Hepatocyte (in vitro differentiated cells): ENCODE data around the gene CMTR1. TPM values are rescaled to one million over a fixed set of nuclear protein-coding genes. Genes with fewer than 3 reads are reported as not detected.

Experiments used
- DNase-seq: peaks from one replicate; pipeline ENCODE4 v3.0.0-alpha.2; 2016; ENCODE audit warnings: low spot score
- H2AFZ ChIP-seq: fragments of 200-600 bp; sonication (generic); 2 replicates; pipeline ENCODE4 v1.6.0; 2016; ENCODE audit warnings: antibody characterized with exemption, mild to moderate bottlenecking
- H3K27ac ChIP-seq: fragments of 200-600 bp; sonication (generic); 2 replicates; pipeline ENCODE4 v1.5.1; 2016; ENCODE audit warnings: mild to moderate bottlenecking
- H3K27me3 ChIP-seq: fragments of 200-600 bp; sonication (generic); 2 replicates; pipeline ENCODE4 v1.6.1; 2016
- H3K36me3 ChIP-seq: fragments of 200-600 bp; sonication (generic); replicated peaks from 2 replicates; pipeline ENCODE4 v1.5.1; 2016; ENCODE audit warnings: low read depth; ENCODE audit not compliant: insufficient read depth
- H3K4me1 ChIP-seq: fragments of 200-600 bp; sonication (generic); 2 replicates; pipeline ENCODE4 v1.5.1; 2016; ENCODE audit warnings: mild to moderate bottlenecking, moderate library complexity; ENCODE audit not compliant: insufficient read depth
- H3K4me2 ChIP-seq: fragments of 200-600 bp; sonication (generic); 2 replicates; pipeline ENCODE4 v1.6.0; 2016
- H3K4me3 ChIP-seq: fragments of 200-600 bp; sonication (generic); 2 replicates; pipeline ENCODE4 v1.5.1; 2016; ENCODE audit warnings: mild to moderate bottlenecking
- H3K79me2 ChIP-seq: fragments of 200-600 bp; sonication (generic); 2 replicates; pipeline ENCODE4 v1.6.0; 2017; ENCODE audit warnings: mild to moderate bottlenecking
- H3K9me2 ChIP-seq: fragments of 200-600 bp; sonication (generic); replicated peaks from 2 replicates; pipeline ENCODE4 v1.6.0; 2017; ENCODE audit warnings: mild to moderate bottlenecking; ENCODE audit not compliant: insufficient read depth
- H3K9me3 ChIP-seq: fragments of 200-600 bp; sonication (generic); 2 replicates; pipeline ENCODE4 v1.5.1; 2016; ENCODE audit warnings: low read depth, mild to moderate bottlenecking
- H4K20me1 ChIP-seq: fragments of 200-600 bp; sonication (generic); 2 replicates; pipeline ENCODE4 v1.6.0; 2016; ENCODE audit warnings: mild to moderate bottlenecking; ENCODE audit not compliant: insufficient read depth, poor library complexity, severe bottlenecking
- EZH2 ChIP-seq: fragments of 200-600 bp; sonication (generic); IDR thresholded peaks from 2 replicates; pipeline ENCODE4 v1.6.1; 2016; ENCODE audit warnings: antibody characterized with exemption, mild to moderate bottlenecking, borderline replicate concordance
- EZH2phosphoT487 ChIP-seq: fragments of 200-600 bp; sonication (generic); IDR thresholded peaks from one replicate; pipeline ENCODE4 v1.6.1; 2018; ENCODE audit warnings: antibody characterized with exemption, mild to moderate bottlenecking, low read depth, moderate library complexity; ENCODE audit not compliant: unreplicated experiment, severe bottlenecking
- WGBS: methylation state at CpG from one replicate; pipeline ENCODE4 v1.1.6; 2016; ENCODE audit warnings: low lambda C conversion rate; ENCODE audit errors: missing lambda C conversion rate; 5-methylcytosine and 5-hydroxymethylcytosine counted together
- polyA plus RNA-seq: library from polyadenylated mRNA; unstranded; fragments of >200 nt; fragmentation: Nextera tagmentation; extraction: Ambion mirVana; gene quantifications from 2 replicates; pipeline ENCODE4 v1.2.1, GENCODE V29; 2016
- total RNA-seq: library from RNA; depleted of rRNA; stranded (reverse); fragments of >200 nt; gene quantifications from 2 replicates; pipeline ENCODE4 v1.2.3, GENCODE V29; 2014
- TF ChIP-seq, protein P1 (sequence below): fragments of 200-600 bp; sonication (generic); IDR thresholded peaks from 2 replicates; pipeline ENCODE4 v1.5.1; 2016; ENCODE audit warnings: antibody characterized with exemption, mild to moderate bottlenecking; ENCODE audit not compliant: poor library complexity

CMTR1 gene
- total and polyA plus RNA-seq, 2 experiments from 2014 or later = 22.5 to 34.4 TPM

DNA sequence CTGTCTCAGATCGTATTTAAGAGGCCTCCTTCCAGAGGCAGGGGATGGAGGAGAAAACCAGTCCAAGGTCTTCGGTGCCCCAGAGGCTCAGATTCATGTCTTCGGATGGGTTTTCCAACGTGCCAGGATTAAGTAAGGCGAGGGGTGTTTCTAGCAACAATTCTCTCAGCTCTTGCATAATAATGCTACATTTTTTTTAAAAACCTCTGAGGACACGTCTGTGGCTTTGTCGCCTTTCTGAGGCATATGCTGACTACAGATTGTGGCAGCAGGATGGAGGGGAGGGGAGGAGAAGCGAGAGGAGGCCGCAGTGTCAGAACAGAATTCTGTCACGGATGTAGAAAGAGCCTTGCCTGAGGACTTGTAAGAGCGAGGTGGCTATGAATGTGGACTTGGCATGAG, 84.4 kb downstream of the CMTR1 start:
- TF ChIP-seq EZH2phosphoT487 (no peak), EZH2 (no peak)
- TF ChIP-seq, protein P1, sequence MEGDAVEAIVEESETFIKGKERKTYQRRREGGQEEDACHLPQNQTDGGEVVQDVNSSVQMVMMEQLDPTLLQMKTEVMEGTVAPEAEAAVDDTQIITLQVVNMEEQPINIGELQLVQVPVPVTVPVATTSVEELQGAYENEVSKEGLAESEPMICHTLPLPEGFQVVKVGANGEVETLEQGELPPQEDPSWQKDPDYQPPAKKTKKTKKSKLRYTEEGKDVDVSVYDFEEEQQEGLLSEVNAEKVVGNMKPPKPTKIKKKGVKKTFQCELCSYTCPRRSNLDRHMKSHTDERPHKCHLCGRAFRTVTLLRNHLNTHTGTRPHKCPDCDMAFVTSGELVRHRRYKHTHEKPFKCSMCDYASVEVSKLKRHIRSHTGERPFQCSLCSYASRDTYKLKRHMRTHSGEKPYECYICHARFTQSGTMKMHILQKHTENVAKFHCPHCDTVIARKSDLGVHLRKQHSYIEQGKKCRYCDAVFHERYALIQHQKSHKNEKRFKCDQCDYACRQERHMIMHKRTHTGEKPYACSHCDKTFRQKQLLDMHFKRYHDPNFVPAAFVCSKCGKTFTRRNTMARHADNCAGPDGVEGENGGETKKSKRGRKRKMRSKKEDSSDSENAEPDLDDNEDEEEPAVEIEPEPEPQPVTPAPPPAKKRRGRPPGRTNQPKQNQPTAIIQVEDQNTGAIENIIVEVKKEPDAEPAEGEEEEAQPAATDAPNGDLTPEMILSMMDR = no peak
- 77% methylated on average over 11 of the region's 11 CpGs for WGBS

DNA sequence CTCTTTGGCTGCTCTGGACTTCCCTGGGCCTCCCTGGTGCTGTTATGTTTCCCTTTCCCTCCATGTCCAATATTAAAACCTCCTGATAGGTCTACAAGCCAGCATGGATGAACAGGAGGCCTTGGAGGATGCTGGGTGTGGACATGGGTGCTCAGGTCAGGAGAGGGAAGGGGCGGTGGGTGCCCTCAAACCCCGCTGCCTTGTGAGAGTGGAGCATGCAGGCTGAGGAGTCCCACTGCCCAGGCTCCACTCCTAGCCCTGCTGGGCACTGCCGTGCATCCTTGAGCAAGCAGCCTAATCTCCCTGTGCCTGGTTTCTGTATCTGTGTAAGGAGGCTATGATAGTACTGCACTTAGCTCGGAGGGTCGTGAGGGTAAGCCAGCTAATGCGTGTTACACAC, 85.1 kb downstream of the CMTR1 start:
- Histone ChIP-seq H3K36me3 (no peaks in the 10 kb centered on the region), H3K27ac (no peak overlapping the region), H3K9me3 (no peaks in the 10 kb centered on the region), H4K20me1 (no peaks in the 10 kb centered on the region), H3K4me2 (no peak overlapping the region), H2AFZ (no peak overlapping the region), H3K79me2 (no peaks in the 10 kb centered on the region), H3K27me3 (peaks cover 20% of the 10 kb centered on the region), H3K4me1 (peaks cover 15% of the 10 kb centered on the region), H3K9me2 (no peaks in the 10 kb centered on the region), H3K4me3 (no peak overlapping the region)
- DNase-seq = no peak
- TF ChIP-seq EZH2phosphoT487 (no peak), EZH2 (no peak)
- TF ChIP-seq, protein P1 = no peak
- 80% methylated on average over 6 of the region's 6 CpGs for WGBS

More for the DNA sequence above, 84.4 kb downstream of the CMTR1 start:
- Histone ChIP-seq H3K9me2 (no peaks in the 10 kb centered on the region), H2AFZ (no peak overlapping the region), H3K27ac (no peak overlapping the region), H3K9me3 (no peaks in the 10 kb centered on the region), H4K20me1 (no peaks in the 10 kb centered on the region), H3K36me3 (no peaks in the 10 kb centered on the region), H3K4me2 (no peak overlapping the region), H3K79me2 (no peaks in the 10 kb centered on the region), H3K4me1 (peaks cover 15% of the 10 kb centered on the region), H3K4me3 (no peak overlapping the region), H3K27me3 (peaks cover 27% of the 10 kb centered on the region)
- DNase-seq = no peak

DNA sequence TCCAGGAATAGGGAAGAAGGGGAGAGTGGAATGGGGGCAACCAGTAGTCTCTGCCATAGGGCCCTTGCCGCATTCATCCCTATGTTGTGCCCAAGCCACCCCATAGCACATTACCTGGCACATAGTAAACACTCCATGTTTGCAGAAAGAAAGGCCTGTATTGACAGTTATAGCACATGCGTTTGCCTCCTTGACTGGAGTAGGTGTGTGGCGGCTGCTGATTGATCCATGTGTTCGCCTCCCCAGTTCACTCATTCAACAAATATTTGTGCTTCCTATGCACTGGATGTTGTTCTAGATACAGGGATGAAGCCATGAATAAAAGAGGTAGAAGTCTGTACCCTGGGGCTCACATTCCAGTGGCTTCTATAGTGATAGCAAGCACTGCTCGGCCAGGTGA, 86.4 kb downstream of the CMTR1 start:
- no peaks in the 10 kb centered on the region for H3K9me2 ChIP-seq
- peaks cover 15% of the 10 kb centered on the region for H3K4me1 ChIP-seq
- no peak for TF ChIP-seq EZH2
- TF ChIP-seq EZH2phosphoT487 = no peak
- no peaks in the 10 kb centered on the region for H3K36me3 ChIP-seq
- H3K9me3 ChIP-seq = no peaks in the 10 kb centered on the region
- H3K4me3 ChIP-seq = no peak overlapping the region
- no peak for DNase-seq
- H3K27ac ChIP-seq = no peak overlapping the region
- H3K4me2 ChIP-seq = no peak overlapping the region
- no peaks in the 10 kb centered on the region for H4K20me1 ChIP-seq
- H3K79me2 ChIP-seq = no peaks in the 10 kb centered on the region
- 89% methylated on average over 5 of the region's 5 CpGs for WGBS
- peaks cover 7% of the 10 kb centered on the region for H3K27me3 ChIP-seq
- H2AFZ ChIP-seq = no peak overlapping the region

DNA sequence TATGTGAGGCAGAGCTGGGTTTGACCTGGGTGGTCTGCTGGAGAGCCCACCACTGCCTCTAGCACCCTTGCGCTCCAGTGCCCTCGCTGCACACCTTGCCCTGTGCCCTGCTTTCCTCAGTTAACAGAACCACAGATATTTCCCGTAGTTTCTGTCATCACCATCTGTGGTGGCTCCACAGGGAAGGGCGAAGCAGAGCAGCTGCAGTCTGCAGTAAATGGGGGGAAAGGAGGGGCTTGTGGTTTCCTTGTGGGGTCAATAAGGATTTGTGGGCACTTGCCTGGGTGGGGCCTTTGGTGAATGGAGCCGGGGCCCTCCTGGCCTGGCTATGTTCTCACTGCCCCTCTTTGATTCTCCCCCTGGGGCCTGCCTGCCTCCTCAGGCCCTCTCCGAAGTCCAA, 87.9 kb downstream of the CMTR1 start:
- H3K4me2 ChIP-seq = no peak overlapping the region
- no peak overlapping the region for H2AFZ ChIP-seq
- no peaks in the 10 kb centered on the region for H3K9me2 ChIP-seq
- no peaks in the 10 kb centered on the region for H3K79me2 ChIP-seq
- no peaks in the 10 kb centered on the region for H4K20me1 ChIP-seq
- no peak overlapping the region for H3K27ac ChIP-seq
- no peaks in the 10 kb centered on the region for H3K9me3 ChIP-seq
- WGBS = 90% methylated on average over 6 of the region's 6 CpGs
- H3K4me3 ChIP-seq = no peak overlapping the region
- H3K4me1 ChIP-seq = peaks cover 13% of the 10 kb centered on the region
- no peak for DNase-seq
- no peaks in the 10 kb centered on the region for H3K36me3 ChIP-seq
- no peaks in the 10 kb centered on the region for H3K27me3 ChIP-seq
- no peak for TF ChIP-seq EZH2
- no peak for TF ChIP-seq EZH2phosphoT487
- TF ChIP-seq, protein P1 = no peak
